Karpas-422 (cell line): ENCODE results near the gene SCN3B. TPM values are rescaled to one million over a fixed set of nuclear protein-coding genes. Genes with fewer than 3 reads are reported as not detected.

Experiments
- DNase-seq: peaks from one replicate; pipeline ENCODE4 v3.0.0-alpha.2; 2015
- H2AFZ ChIP-seq: fragments of 200-600 bp; sonication (generic); 2 replicates; pipeline ENCODE4 v1.6.1; 2014; ENCODE audit warnings: antibody characterized with exemption, low read length, mixed read lengths
- H3K27ac ChIP-seq: fragments of 200-600 bp; sonication (generic); 2 replicates; pipeline ENCODE4 v1.5.1; 2014; ENCODE audit warnings: mild to moderate bottlenecking, low read length, moderate library complexity
- H3K27me3 ChIP-seq: fragments of 200-600 bp; sonication (generic); 2 replicates; pipeline ENCODE4 v1.6.1; 2014; ENCODE audit warnings: low read length, mixed read lengths
- H3K36me3 ChIP-seq: fragments of 200-600 bp; sonication (generic); 2 replicates; pipeline ENCODE4 v1.6.1; 2014; ENCODE audit warnings: low read length, mixed read lengths; ENCODE audit not compliant: insufficient read depth
- H3K4me1 ChIP-seq: fragments of 200-600 bp; sonication (generic); 2 replicates; pipeline ENCODE4 v1.6.1; 2014; ENCODE audit warnings: mild to moderate bottlenecking, low read length, mixed read lengths
- H3K4me2 ChIP-seq: fragments of 200-600 bp; sonication (generic); 2 replicates; pipeline ENCODE4 v1.6.1; 2014; ENCODE audit warnings: low read length, low read depth, mild to moderate bottlenecking; ENCODE audit not compliant: poor library complexity, severe bottlenecking
- H3K4me3 ChIP-seq: fragments of 200-600 bp; sonication (generic); 2 replicates; pipeline ENCODE4 v1.5.1; 2014; ENCODE audit warnings: mild to moderate bottlenecking, antibody characterized with exemption, low read length, mixed read lengths
- H3K79me2 ChIP-seq: fragments of 200-600 bp; sonication (generic); 2 replicates; pipeline ENCODE4 v1.6.1; 2014; ENCODE audit warnings: mild to moderate bottlenecking, low read length, mixed read lengths
- H3K9ac ChIP-seq: fragments of 200-600 bp; sonication (generic); 2 replicates; pipeline ENCODE4 v1.6.0; 2014; ENCODE audit warnings: low read length
- H3K9me2 ChIP-seq: fragments of 200-600 bp; sonication (generic), shearing (Covaris generic); replicated peaks from 2 replicates; pipeline ENCODE4 v1.6.0; 2014; ENCODE audit warnings: mild to moderate bottlenecking, low read length, moderate library complexity; ENCODE audit not compliant: insufficient read depth
- H3K9me3 ChIP-seq: fragments of 300-700, 200-600 bp; sonication (generic); 2 replicates; pipeline ENCODE4 v1.6.1; 2014; ENCODE audit warnings: low read length, mixed read lengths
- H4K20me1 ChIP-seq: fragments of 200-600 bp; sonication (generic); 2 replicates; pipeline ENCODE4 v1.6.1; 2014; ENCODE audit warnings: mild to moderate bottlenecking, antibody characterized with exemption, low read length, low read depth; ENCODE audit not compliant: insufficient read depth
- total RNA-seq: library from RNA; depleted of rRNA; stranded (reverse); fragments of >200 nt; shearing (Covaris generic); gene quantifications from 2 replicates; pipeline ENCODE4 v1.2.3, GENCODE V29; 2014; ENCODE audit warnings: low replicate concordance; rRNA removed

SCN3B gene
- total RNA-seq: not detected in 2 replicates

GRCh38 chr11:123654566-123655081 lies at the start of gene SCN3B:
Gene SCN3B (minus strand): TSS chr11:123654624. CDS start chr11:123653801, 823 bp downstream.
- no peaks in the 10 kb centered on the region for H3K4me1 ChIP-seq
- no peak within 1 kb of the TSS for H3K4me3 ChIP-seq
- H3K79me2 ChIP-seq: no peaks in the 10 kb centered on the region
- no peaks in the 10 kb centered on the region for H4K20me1 ChIP-seq
- H3K27me3 ChIP-seq: no peaks in the 10 kb centered on the region
- H3K36me3 ChIP-seq: no peaks in the 10 kb centered on the region
- no peaks in the 10 kb centered on the region for H3K9me2 ChIP-seq
- H3K4me2 ChIP-seq: no peak within 1 kb of the TSS
- H3K27ac ChIP-seq: no peak within 1 kb of the TSS
- no peak for DNase-seq
- no peak within 1 kb of the TSS for H2AFZ ChIP-seq
- no peaks in the 10 kb centered on the region for H3K9me3 ChIP-seq
- no peak within 1 kb of the TSS for H3K9ac ChIP-seq

GRCh38 chr11:123702696-123703095 lies 48.3 kb upstream of the SCN3B start:
- Histone ChIP-seq H3K79me2 (no peaks in the 10 kb centered on the region), H3K9me3 (no peaks in the 10 kb centered on the region), H3K36me3 (no peaks in the 10 kb centered on the region), H3K4me3 (no peak overlapping the region), H3K9ac (no peak overlapping the region), H2AFZ (no peak overlapping the region), H3K27ac (no peak overlapping the region), H3K9me2 (no peaks in the 10 kb centered on the region), H3K4me2 (no peak overlapping the region), H3K27me3 (no peaks in the 10 kb centered on the region), H3K4me1 (peaks cover 18% of the 10 kb centered on the region), H4K20me1 (no peaks in the 10 kb centered on the region)
- DNase-seq: no peak

GRCh38 chr11:123702139-123702538 lies 47.7 kb upstream of the SCN3B start:
- H3K4me3 ChIP-seq: no peak overlapping the region
- no peaks in the 10 kb centered on the region for H3K27me3 ChIP-seq
- no peak overlapping the region for H3K9ac ChIP-seq
- DNase-seq: no peak
- H3K36me3 ChIP-seq: no peaks in the 10 kb centered on the region
- no peaks in the 10 kb centered on the region for H4K20me1 ChIP-seq
- no peak overlapping the region for H2AFZ ChIP-seq
- H3K27ac ChIP-seq: no peak overlapping the region
- no peaks in the 10 kb centered on the region for H3K9me2 ChIP-seq
- H3K9me3 ChIP-seq: no peaks in the 10 kb centered on the region
- H3K79me2 ChIP-seq: no peaks in the 10 kb centered on the region
- peaks cover 18% of the 10 kb centered on the region for H3K4me1 ChIP-seq
- H3K4me2 ChIP-seq: no peak overlapping the region

- Histone ChIP-seq H3K36me3 (no peaks in the 10 kb centered on the region), H4K20me1 (no peaks in the 10 kb centered on the region), H3K9ac (no peak overlapping the region), H3K9me2 (no peaks in the 10 kb centered on the region), H3K27me3 (no peaks in the 10 kb centered on the region), H3K9me3 (no peaks in the 10 kb centered on the region), H3K4me2 (no peak overlapping the region), H3K27ac (no peak overlapping the region), H3K4me3 (no peak overlapping the region), H3K4me1 (peaks cover 18% of the 10 kb centered on the region), H2AFZ (no peak overlapping the region), H3K79me2 (no peaks in the 10 kb centered on the region)
- DNase-seq: no peak
Measured at GRCh38 chr11:123700772-123701171, 46.3 kb upstream of the SCN3B start.

GRCh38 chr11:123698546-123699127 lies 44.2 kb upstream of the SCN3B start:
- Histone ChIP-seq H3K79me2 (no peaks in the 10 kb centered on the region), H3K27me3 (no peaks in the 10 kb centered on the region), H2AFZ (no peak overlapping the region), H3K9ac (no peak overlapping the region), H3K4me2 (no peak overlapping the region), H3K9me2 (no peaks in the 10 kb centered on the region), H3K27ac (no peak overlapping the region), H3K9me3 (no peaks in the 10 kb centered on the region), H3K4me3 (no peak overlapping the region), H3K36me3 (no peaks in the 10 kb centered on the region), H4K20me1 (no peaks in the 10 kb centered on the region), H3K4me1 (peaks cover 18% of the 10 kb centered on the region)
- no peak for DNase-seq

GRCh38 chr11:123696183-123696582 lies 41.8 kb upstream of the SCN3B start:
- Histone ChIP-seq H3K27ac (no peak overlapping the region), H3K36me3 (no peaks in the 10 kb centered on the region), H3K4me2 (no peak overlapping the region), H3K4me3 (no peak overlapping the region), H4K20me1 (no peaks in the 10 kb centered on the region), H3K79me2 (no peaks in the 10 kb centered on the region), H2AFZ (no peak overlapping the region), H3K9me3 (no peaks in the 10 kb centered on the region), H3K9ac (no peak overlapping the region), H3K27me3 (no peaks in the 10 kb centered on the region), H3K4me1 (peaks cover 11% of the 10 kb centered on the region), H3K9me2 (no peaks in the 10 kb centered on the region)
- DNase-seq: no peak

GRCh38 chr11:123695231-123695630 lies 40.8 kb upstream of the SCN3B start:
- Histone ChIP-seq H3K27me3 (no peaks in the 10 kb centered on the region), H3K9me2 (no peaks in the 10 kb centered on the region), H3K9ac (no peak overlapping the region), H3K36me3 (no peaks in the 10 kb centered on the region), H3K4me3 (no peak overlapping the region), H3K9me3 (no peaks in the 10 kb centered on the region), H3K4me2 (no peak overlapping the region), H2AFZ (no peak overlapping the region), H4K20me1 (no peaks in the 10 kb centered on the region), H3K27ac (no peak overlapping the region), H3K79me2 (no peaks in the 10 kb centered on the region), H3K4me1 (peaks cover 11% of the 10 kb centered on the region)
- DNase-seq: no peak

- Histone ChIP-seq H3K4me3 (no peak overlapping the region), H3K36me3 (no peaks in the 10 kb centered on the region), H3K27ac (no peak overlapping the region), H3K4me2 (no peak overlapping the region), H3K27me3 (no peaks in the 10 kb centered on the region), H3K9ac (no peak overlapping the region), H3K9me2 (no peaks in the 10 kb centered on the region), H4K20me1 (no peaks in the 10 kb centered on the region), H3K9me3 (no peaks in the 10 kb centered on the region), H3K4me1 (peaks cover 11% of the 10 kb centered on the region), H2AFZ (no peak overlapping the region), H3K79me2 (no peaks in the 10 kb centered on the region)
- DNase-seq: no peak
Measured at GRCh38 chr11:123694551-123694950, 40.1 kb upstream of the SCN3B start.
